Measurements from ENCODE around the gene CEP97.
"Not testable (repeated sequence)": the region's sequence is repeated elsewhere in the genome, so short reads cannot be mapped to it uniquely, and the experiment has no call there.

- not testable (repeated sequence) for TF ChIP-seq POLR2AphosphoS5 (IDR thresholded peaks at IDR 0.05; ENCODE audit: low read depth); CTCF (conservative IDR thresholded peaks at IDR 0.05; ENCODE audit: low read depth in 2 of 2); EZH2 (IDR thresholded peaks at IDR 0.05; ENCODE audit: low read depth, unreplicated experiment); EZH2phosphoT487 (IDR thresholded peaks at IDR 0.05; ENCODE audit: unreplicated experiment); NANOG (IDR thresholded peaks at IDR 0.05; ENCODE audit: borderline replicate concordance)
Observed at GRCh38 chr3:101745934-101746333, 21.5 kb downstream of the CEP97 start.
